ENCODE data around the gene TNFSF15. TPM values are rescaled to one million over a fixed set of nuclear protein-coding genes. Genes with fewer than 3 reads are reported as not detected.
A peak's percentile ranks its signal among the peaks of the same experiment; 100 is the strongest.

TNFSF15 gene
- total RNA-seq, 1 donor from 2014 or later, result 1.5 TPM

GRCh38 chr9:114792396-114792795, 13.4 kb downstream of the TNFSF15 start:
- H3K27ac Mint-ChIP-seq, result no peak overlapping the region
- peaks cover 4% of the 10 kb centered on the region for H3K9me3 Mint-ChIP-seq
- H3K27me3 Mint-ChIP-seq (ENCODE audit: insufficient read depth), result no peaks in the 10 kb centered on the region
- H3K4me3 Mint-ChIP-seq, result no peak overlapping the region
- no peak for DNase-seq (ENCODE audit: low spot score)
- intact Hi-C loops (cut with micrococcal nuclease), result no loop called here
- peaks cover 33% of the 10 kb centered on the region for H3K36me3 Mint-ChIP-seq (ENCODE audit: low read depth)
- H3K4me1 Mint-ChIP-seq (ENCODE audit: low read depth), result no peaks in the 10 kb centered on the region

- Mint-ChIP-seq H3K27ac (no peak overlapping the region), H3K36me3 (ENCODE audit: low read depth) (peaks cover 33% of the 10 kb centered on the region), H3K4me1 (ENCODE audit: low read depth) (no peaks in the 10 kb centered on the region), H3K27me3 (ENCODE audit: insufficient read depth) (no peaks in the 10 kb centered on the region), H3K4me3 (no peak overlapping the region), H3K9me3 (peaks cover 4% of the 10 kb centered on the region)
- no peak for DNase-seq (ENCODE audit: low spot score)
- intact Hi-C loops (cut with micrococcal nuclease), result no loop called here
These were observed 14.1 kb downstream of the TNFSF15 start for GRCh38 chr9:114791736-114792135.

- H3K36me3 Mint-ChIP-seq (ENCODE audit: low read depth), result peaks cover 33% of the 10 kb centered on the region
- no peak overlapping the region for H3K4me3 Mint-ChIP-seq
- no peaks in the 10 kb centered on the region for H3K4me1 Mint-ChIP-seq (ENCODE audit: low read depth)
- peaks cover 4% of the 10 kb centered on the region for H3K9me3 Mint-ChIP-seq
- intact Hi-C loops (cut with micrococcal nuclease), result no loop called here
- no peak for DNase-seq (ENCODE audit: low spot score)
- no peak overlapping the region for H3K27ac Mint-ChIP-seq
- no peaks in the 10 kb centered on the region for H3K27me3 Mint-ChIP-seq (ENCODE audit: insufficient read depth)
These were observed 14.5 kb downstream of the TNFSF15 start for GRCh38 chr9:114791312-114791711.

GRCh38 chr9:114790521-114790920, 15.3 kb downstream of the TNFSF15 start:
- Mint-ChIP-seq H3K27me3 (ENCODE audit: insufficient read depth) (no peaks in the 10 kb centered on the region), H3K36me3 (ENCODE audit: low read depth) (peaks cover 33% of the 10 kb centered on the region), H3K4me3 (no peak overlapping the region), H3K9me3 (peaks cover 4% of the 10 kb centered on the region), H3K4me1 (ENCODE audit: low read depth) (no peaks in the 10 kb centered on the region), H3K27ac (no peak overlapping the region)
- DNase-seq (ENCODE audit: low spot score), result no peak
- intact Hi-C loops (cut with micrococcal nuclease), result no loop called here

GRCh38 chr9:114789006-114789405, 16.8 kb downstream of the TNFSF15 start:
- DNase-seq (ENCODE audit: low spot score), result no peak
- intact Hi-C loops (cut with micrococcal nuclease), result no loop called here
- no peaks in the 10 kb centered on the region for H3K4me1 Mint-ChIP-seq (ENCODE audit: low read depth)
- H3K27ac Mint-ChIP-seq, result no peak overlapping the region
- no peaks in the 10 kb centered on the region for H3K27me3 Mint-ChIP-seq (ENCODE audit: insufficient read depth)
- peaks cover 29% of the 10 kb centered on the region for H3K36me3 Mint-ChIP-seq (ENCODE audit: low read depth)
- H3K9me3 Mint-ChIP-seq, result peaks cover 4% of the 10 kb centered on the region
- no peak overlapping the region for H3K4me3 Mint-ChIP-seq

- peaks cover 4% of the 10 kb centered on the region for H3K9me3 Mint-ChIP-seq
- intact Hi-C loops (cut with micrococcal nuclease), result no loop called here
- no peak overlapping the region for H3K4me3 Mint-ChIP-seq
- no peaks in the 10 kb centered on the region for H3K4me1 Mint-ChIP-seq (ENCODE audit: low read depth)
- H3K27me3 Mint-ChIP-seq (ENCODE audit: insufficient read depth), result no peaks in the 10 kb centered on the region
- no peak overlapping the region for H3K27ac Mint-ChIP-seq
- peaks cover 24% of the 10 kb centered on the region for H3K36me3 Mint-ChIP-seq (ENCODE audit: low read depth)
- no peak for DNase-seq (ENCODE audit: low spot score)
These were observed 17.9 kb downstream of the TNFSF15 start for GRCh38 chr9:114787781-114788498.

- no peak for DNase-seq (ENCODE audit: low spot score)
- Mint-ChIP-seq H3K9me3 (peaks cover 4% of the 10 kb centered on the region), H3K4me3 (no peak overlapping the region), H3K27me3 (ENCODE audit: insufficient read depth) (no peaks in the 10 kb centered on the region), H3K36me3 (ENCODE audit: low read depth) (peaks cover 23% of the 10 kb centered on the region), H3K27ac (no peak overlapping the region), H3K4me1 (ENCODE audit: low read depth) (no peaks in the 10 kb centered on the region)
- intact Hi-C loops (cut with micrococcal nuclease), result no loop called here
These were observed 18.6 kb downstream of the TNFSF15 start for GRCh38 chr9:114787214-114787613.

- intact Hi-C loops (cut with micrococcal nuclease), result no loop called here
- no peaks in the 10 kb centered on the region for H3K9me3 Mint-ChIP-seq
- DNase-seq (ENCODE audit: low spot score), result no peak
- H3K36me3 Mint-ChIP-seq (ENCODE audit: low read depth), result peaks cover 17% of the 10 kb centered on the region
- no peaks in the 10 kb centered on the region for H3K4me1 Mint-ChIP-seq (ENCODE audit: low read depth)
- H3K27ac Mint-ChIP-seq, result no peak overlapping the region
- peaks cover 3% of the 10 kb centered on the region for H3K27me3 Mint-ChIP-seq (ENCODE audit: insufficient read depth)
- no peak overlapping the region for H3K4me3 Mint-ChIP-seq
These were observed 19.8 kb downstream of the TNFSF15 start for GRCh38 chr9:114785866-114786650.

GRCh38 chr9:114784721-114785279, 21.0 kb downstream of the TNFSF15 start:
- Mint-ChIP-seq H3K36me3 (ENCODE audit: low read depth) (peaks cover 7% of the 10 kb centered on the region), H3K27ac (no peak overlapping the region), H3K4me1 (ENCODE audit: low read depth) (no peaks in the 10 kb centered on the region), H3K9me3 (no peaks in the 10 kb centered on the region), H3K27me3 (ENCODE audit: insufficient read depth) (peaks cover 6% of the 10 kb centered on the region), H3K4me3 (no peak overlapping the region)
- no peak for DNase-seq (ENCODE audit: low spot score)
- intact Hi-C loops (cut with micrococcal nuclease), result no loop called here

GRCh38 chr9:114782586-114782985, 23.3 kb downstream of the TNFSF15 start:
- H3K9me3 Mint-ChIP-seq, result no peaks in the 10 kb centered on the region
- H3K4me1 Mint-ChIP-seq (ENCODE audit: low read depth), result peaks cover 6% of the 10 kb centered on the region
- no peak for DNase-seq (ENCODE audit: low spot score)
- H3K27me3 Mint-ChIP-seq (ENCODE audit: insufficient read depth), result peaks cover 9% of the 10 kb centered on the region
- no peak overlapping the region for H3K27ac Mint-ChIP-seq
- H3K4me3 Mint-ChIP-seq, result no peak overlapping the region
- H3K36me3 Mint-ChIP-seq (ENCODE audit: low read depth), result peaks cover 5% of the 10 kb centered on the region
- intact Hi-C loops (cut with micrococcal nuclease), result no loop called here

- DNase-seq (ENCODE audit: low spot score), result no peak
- intact Hi-C loops (cut with micrococcal nuclease), result loop anchor here (10.0 kb wide), 1 partner anchor 425 kb away; no protein-coding TSS in a partner anchor
- no peak overlapping the region for H3K27ac Mint-ChIP-seq
- H3K4me3 Mint-ChIP-seq, result no peak overlapping the region
- peaks cover 11% of the 10 kb centered on the region for H3K36me3 Mint-ChIP-seq (ENCODE audit: low read depth)
- H3K4me1 Mint-ChIP-seq (ENCODE audit: low read depth), result peaks cover 32% of the 10 kb centered on the region
- H3K27me3 Mint-ChIP-seq (ENCODE audit: insufficient read depth), result peaks cover 14% of the 10 kb centered on the region
- H3K9me3 Mint-ChIP-seq, result no peaks in the 10 kb centered on the region
These were observed 26.4 kb downstream of the TNFSF15 start for GRCh38 chr9:114779352-114779845.

GRCh38 chr9:114777821-114778609, 27.8 kb downstream of the TNFSF15 start:
- peak; percentile 8 for DNase-seq (ENCODE audit: low spot score)
- intact Hi-C loops (cut with micrococcal nuclease), result loop anchor here (10.0 kb wide), 1 partner anchor 427 kb away; no protein-coding TSS in a partner anchor
- H3K27me3 Mint-ChIP-seq (ENCODE audit: insufficient read depth), result peaks cover 14% of the 10 kb centered on the region
- H3K9me3 Mint-ChIP-seq, result no peaks in the 10 kb centered on the region
- peaks cover 36% of the 10 kb centered on the region for H3K4me1 Mint-ChIP-seq (ENCODE audit: low read depth)
- H3K36me3 Mint-ChIP-seq (ENCODE audit: low read depth), result peaks cover 11% of the 10 kb centered on the region
- H3K27ac Mint-ChIP-seq, result no peak overlapping the region
- no peak overlapping the region for H3K4me3 Mint-ChIP-seq

Measured in activated T-helper 1 cell treated with anti-CD3 and anti-CD28 coated beads, Interleukin-12 subunit alpha, Interleukin-12 subunit beta, Interleukin-2, Interleukin-4 antibody, amounts not matched to agents 30 ng/mL and 10 ng/mL and 1 ng/mL, durations not matched to agents 14 hours and 24 hours and 36 hours (primary cell).